GM18526 (cell line): Measurements from ENCODE around the gene HCN2.

Source experiments
- POLR2A ChIP-seq: IDR thresholded peaks from 3 replicates; pipeline ENCODE4 v1.6.1; 2011; ENCODE audit not compliant: insufficient read length; ENCODE audit errors: extremely low read depth

Gene HCN2

DNA sequence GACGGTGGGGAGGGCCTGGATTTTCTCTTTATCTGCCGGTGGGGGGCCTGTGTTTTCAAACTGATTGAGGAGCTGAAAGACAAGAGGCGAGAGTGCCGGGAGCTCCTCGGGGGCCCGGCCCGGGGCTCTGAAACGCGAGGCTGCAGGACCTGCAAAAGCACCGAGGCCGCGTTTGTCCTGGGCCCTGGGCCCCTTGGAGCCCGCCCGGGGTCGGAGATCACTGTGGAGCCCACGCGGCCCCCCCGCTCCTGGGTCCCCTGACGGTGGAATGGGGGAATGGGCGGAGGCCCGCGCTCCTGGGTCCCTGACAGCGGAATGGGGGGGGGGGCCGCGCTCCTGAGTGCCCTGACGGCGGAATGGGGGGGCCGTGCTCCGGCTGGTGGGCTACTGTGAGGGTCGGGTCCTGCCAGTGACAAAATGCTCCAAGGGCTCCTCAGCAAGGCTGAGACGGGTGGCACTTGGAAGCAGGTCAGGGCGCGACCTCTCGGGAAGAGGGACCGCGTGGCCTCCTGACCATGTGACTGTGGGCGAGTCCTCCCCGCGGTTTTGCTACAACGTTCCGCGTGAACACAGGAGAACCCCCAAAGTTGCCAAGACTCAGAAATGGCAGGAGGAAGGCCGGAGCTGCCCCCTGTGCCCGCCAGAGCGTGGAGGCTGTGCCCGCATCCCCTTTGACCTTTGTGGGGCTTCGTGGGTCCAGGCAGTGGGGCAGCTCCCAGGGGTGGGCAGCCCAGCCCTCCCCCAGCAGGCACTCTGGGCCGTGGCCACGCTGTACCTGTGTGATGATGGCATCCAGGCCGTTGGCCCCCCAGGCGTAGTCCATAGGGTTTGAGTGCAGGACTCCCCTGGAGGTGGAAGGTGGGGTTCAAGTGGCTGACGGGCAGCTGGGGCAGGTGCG lies 59.5 kb downstream of the HCN2 start:
- TF ChIP-seq POLR2A, result no peak

- TF ChIP-seq POLR2A, result no peak
Observed at GRCh38 chr19:650121-650520, 60.4 kb downstream of the HCN2 start.

GRCh38 chr19:651114-651818 lies 61.6 kb downstream of the HCN2 start:
- TF ChIP-seq POLR2A, result no peak

GRCh38 chr19:651991-652390 lies 62.3 kb downstream of the HCN2 start:
- TF ChIP-seq POLR2A, result no peak

GRCh38 chr19:652467-653389 lies 63.0 kb downstream of the HCN2 start:
- TF ChIP-seq POLR2A, result no peak

GRCh38 chr19:653425-653824 lies 63.7 kb downstream of the HCN2 start:
- no peak for TF ChIP-seq POLR2A

GRCh38 chr19:655691-656090 lies 66.0 kb downstream of the HCN2 start:
- no peak for TF ChIP-seq POLR2A

- TF ChIP-seq POLR2A, result no peak
Observed at GRCh38 chr19:656751-657559, 67.3 kb downstream of the HCN2 start.

- no peak for TF ChIP-seq POLR2A
Observed at GRCh38 chr19:657611-658010, 67.9 kb downstream of the HCN2 start.

DNA sequence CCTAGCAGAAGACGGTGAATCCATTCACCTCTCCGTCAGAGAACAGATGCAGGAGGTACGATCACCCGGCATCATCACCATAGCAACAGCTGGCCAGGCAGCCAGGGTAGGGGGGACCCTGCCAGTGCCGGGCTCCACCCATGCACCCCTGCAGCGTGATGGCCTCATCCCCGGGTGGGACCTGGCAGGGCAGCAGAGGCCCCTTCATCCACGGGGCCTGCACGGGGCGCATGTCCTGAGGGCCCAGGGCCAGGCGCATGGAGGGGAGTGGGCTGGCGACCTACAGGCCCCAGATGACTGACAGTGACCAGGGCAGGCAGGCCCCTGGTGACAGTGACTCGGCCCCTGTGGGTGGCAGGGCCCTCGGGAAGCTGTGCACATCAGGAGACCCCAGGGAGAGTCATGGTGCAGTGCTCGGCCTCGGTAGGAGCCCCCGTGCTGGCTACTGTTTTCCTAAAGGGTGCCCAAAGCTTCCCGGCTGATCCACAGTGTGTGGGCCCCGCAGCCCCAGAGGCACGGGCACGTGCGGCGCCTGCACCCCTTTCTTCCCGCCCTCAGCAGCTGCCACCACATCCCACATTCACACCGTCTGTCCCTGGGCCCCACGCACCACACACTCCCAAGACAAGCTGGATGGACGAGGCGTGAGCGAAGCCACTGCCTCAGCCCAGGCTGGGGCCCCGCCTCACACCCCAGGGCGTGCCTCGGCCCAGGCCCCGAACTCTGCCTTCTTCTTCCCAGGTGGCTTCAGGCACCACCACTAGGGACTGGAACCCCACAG lies 68.6 kb downstream of the HCN2 start:
- no peak for TF ChIP-seq POLR2A

DNA sequence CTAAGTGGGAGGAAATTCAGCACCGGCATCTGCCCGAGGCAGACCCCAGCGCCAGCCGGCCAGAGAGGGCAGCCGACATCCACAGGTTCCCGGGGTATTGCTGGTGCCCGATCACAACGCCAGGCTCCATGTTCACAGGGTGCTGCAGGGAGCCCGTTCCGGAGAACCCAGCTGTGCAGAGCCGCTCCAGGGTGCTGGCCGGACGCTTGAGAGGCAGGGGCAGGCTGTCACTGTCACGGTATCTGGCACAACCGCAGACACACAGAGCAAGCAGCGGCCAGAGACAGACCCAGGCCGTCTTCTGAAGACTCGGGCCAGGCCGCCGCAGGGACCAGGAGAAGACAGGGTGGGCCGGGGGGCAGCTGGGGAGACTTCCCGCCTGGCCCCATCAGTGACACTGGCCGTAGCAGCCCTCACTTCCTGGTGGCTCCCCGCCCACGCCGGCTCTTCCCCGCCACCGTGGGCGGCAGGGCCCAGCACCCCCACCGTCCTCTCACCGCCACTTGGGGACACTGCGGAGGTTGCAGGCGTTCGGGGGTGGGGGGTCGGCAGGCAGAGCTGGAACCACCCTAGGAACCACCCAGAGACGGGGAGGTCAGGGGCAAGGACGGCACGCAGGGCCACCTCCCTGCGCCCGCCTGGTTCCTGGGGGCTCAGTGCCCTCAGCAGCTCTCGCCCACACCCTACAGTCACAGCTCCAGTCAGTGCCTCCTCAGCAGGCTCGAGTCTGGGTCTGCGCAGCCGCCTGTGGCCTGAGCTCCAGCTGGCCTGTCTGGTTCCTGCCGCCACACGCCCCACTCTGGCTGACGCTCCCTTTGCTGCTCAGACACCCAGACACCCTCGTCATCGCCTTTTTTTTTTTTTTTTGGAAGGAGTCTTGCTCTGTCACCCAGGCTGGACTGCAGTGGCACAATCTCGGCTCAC lies 69.5 kb downstream of the HCN2 start:
- TF ChIP-seq POLR2A, result no peak

- TF ChIP-seq POLR2A, result no peak
Observed at GRCh38 chr19:660793-661426, 71.2 kb downstream of the HCN2 start.
